ENCODE measurements around the gene HDLBP. TPM values are rescaled to one million over a fixed set of nuclear protein-coding genes. Genes with fewer than 3 reads are reported as not detected.
A peak's percentile ranks its signal among the peaks of the same experiment; 100 is the strongest.

Gene HDLBP
- total and polyA plus RNA-seq, 2 experiments from 2014 or later = 230 to 306 TPM

GRCh38 chr2:241286348-241287090 lies 29.0 kb downstream of the HDLBP start:
- Histone ChIP-seq H3K36me3 (ENCODE audit: insufficient read depth) (0 out of 2 replicates have a peak, but pooled peaks cover 5% of the 10 kb centered on the region), H3K79me2 (replicated peaks; ENCODE audit: insufficient read depth) (peaks cover 100% of the 10 kb centered on the region), H3K4me2 (peak overlapping the region; percentile 41; the same call in 1 of the 2 replicates), H3K27ac (ENCODE audit: low read depth) (peak overlapping the region; percentile 72), H3K27me3 (ENCODE audit: insufficient read depth) (no peaks in the 10 kb centered on the region), H3K9me2 (ENCODE audit: insufficient read depth) (no peaks in the 10 kb centered on the region), H3K4me3 (no peak overlapping the region), H3F3A (replicated peaks; ENCODE audit: low read depth) (no peaks in the 10 kb centered on the region), H2AFZ (no peak overlapping the region), H3K4me1 (ENCODE audit: insufficient read depth) (no peaks in the 10 kb centered on the region; the same call in none of the 2 replicates), H4K20me1 (replicated peaks; ENCODE audit: insufficient read depth) (peaks cover 85% of the 10 kb centered on the region)
- no peaks in the 10 kb centered on the region for H3K27me3 Mint-ChIP-seq (ENCODE audit: insufficient read depth, low read depth, poor library complexity)
- H3K9me3 Mint-ChIP-seq = no peaks in the 10 kb centered on the region
- DNase-seq (ENCODE audit: low spot score) (no peak), ATAC-seq (no peak)
- peaks cover 8% of the 10 kb centered on the region; the same call in 2 of the 3 replicates for H3K4me1 Mint-ChIP-seq
- peak overlapping the region; percentile 73; the same call in 1 of the 2 replicates for H3K27ac Mint-ChIP-seq
- no peak overlapping the region for H3K4me3 Mint-ChIP-seq
- peaks cover 4% of the 10 kb centered on the region; the same call in 1 of the 3 replicates for H3K36me3 Mint-ChIP-seq (ENCODE audit: low read depth)
- TF ChIP-seq CTCF (conservative IDR thresholded peaks at IDR 0.05; ENCODE audit: low read depth in 2 of 2) (no peak), ZNF114 (CRISPR knock-in tag; IDR thresholded peaks at IDR 0.05) (no peak), ZNF462 (CRISPR knock-in tag; IDR thresholded peaks at IDR 0.05) (no peak), CREB1 (CRISPR knock-in tag; IDR thresholded peaks at IDR 0.05; ENCODE audit: low read depth) (no peak), REST (IDR thresholded peaks at IDR 0.05; ENCODE audit: unreplicated experiment) (no peak), EZH2 (IDR thresholded peaks at IDR 0.05; ENCODE audit: low read depth, unreplicated experiment) (no peak), EZH2phosphoT487 (IDR thresholded peaks at IDR 0.05; ENCODE audit: unreplicated experiment) (no peak), ETS1 (IDR thresholded peaks at IDR 0.05) (no peak), STAT1 (IDR thresholded peaks at IDR 0.05; ENCODE audit: unreplicated experiment) (no peak), JUNB (IDR thresholded peaks at IDR 0.05; ENCODE audit: unreplicated experiment) (no peak)
